Subcutaneous adipose tissue (tissue), 4 donors: ENCODE results near the gene PTPA. TPM values are rescaled to one million over a fixed set of nuclear protein-coding genes. Genes with fewer than 3 reads are reported as not detected.

ENCODE experiments used
- CTCF ChIP-seq: fragments of 450-650 bp; IDR thresholded peaks from one replicate; pipeline ENCODE4 v1.5.1; 2016; ENCODE audit warnings: low read depth, mild to moderate bottlenecking, control low read depth, antibody characterized with exemption, moderate library complexity
- total RNA-seq, 4 donors: library from RNA; depleted of rRNA; stranded (reverse); fragments of >200 nt; gene quantifications; one replicate each; pipeline ENCODE4 v1.1.0, GENCODE V29; 2016

The PTPA gene
- total RNA-seq, 4 donors from 2014 or later, result 23.8 to 51.1 (median 34.4) TPM

DNA sequence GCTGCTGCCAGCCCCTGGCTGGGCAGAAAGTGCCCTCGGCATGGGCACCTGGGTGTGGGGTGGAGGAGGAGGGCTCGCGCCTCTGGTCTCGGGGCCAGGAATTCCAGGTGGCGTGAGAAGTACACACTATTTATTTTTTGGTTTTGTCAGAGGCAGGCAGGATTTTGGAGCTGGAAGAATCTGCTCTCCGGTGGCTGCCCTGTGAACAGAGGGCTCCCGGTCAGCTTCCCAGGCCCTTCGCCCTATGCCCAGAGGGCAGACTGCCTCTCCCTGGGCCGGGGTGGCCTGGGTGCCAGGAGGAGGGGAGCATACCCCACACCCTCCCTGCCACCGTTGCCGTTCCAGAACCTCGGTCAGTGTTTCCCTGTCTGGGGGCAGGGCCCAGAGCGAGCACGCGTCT lies 22.0 kb upstream of the PTPA start:
- no peak for TF ChIP-seq CTCF

- TF ChIP-seq CTCF, result no peak
These were observed 17.4 kb upstream of the PTPA start for GRCh38 chr9:129093602-129094386.

DNA sequence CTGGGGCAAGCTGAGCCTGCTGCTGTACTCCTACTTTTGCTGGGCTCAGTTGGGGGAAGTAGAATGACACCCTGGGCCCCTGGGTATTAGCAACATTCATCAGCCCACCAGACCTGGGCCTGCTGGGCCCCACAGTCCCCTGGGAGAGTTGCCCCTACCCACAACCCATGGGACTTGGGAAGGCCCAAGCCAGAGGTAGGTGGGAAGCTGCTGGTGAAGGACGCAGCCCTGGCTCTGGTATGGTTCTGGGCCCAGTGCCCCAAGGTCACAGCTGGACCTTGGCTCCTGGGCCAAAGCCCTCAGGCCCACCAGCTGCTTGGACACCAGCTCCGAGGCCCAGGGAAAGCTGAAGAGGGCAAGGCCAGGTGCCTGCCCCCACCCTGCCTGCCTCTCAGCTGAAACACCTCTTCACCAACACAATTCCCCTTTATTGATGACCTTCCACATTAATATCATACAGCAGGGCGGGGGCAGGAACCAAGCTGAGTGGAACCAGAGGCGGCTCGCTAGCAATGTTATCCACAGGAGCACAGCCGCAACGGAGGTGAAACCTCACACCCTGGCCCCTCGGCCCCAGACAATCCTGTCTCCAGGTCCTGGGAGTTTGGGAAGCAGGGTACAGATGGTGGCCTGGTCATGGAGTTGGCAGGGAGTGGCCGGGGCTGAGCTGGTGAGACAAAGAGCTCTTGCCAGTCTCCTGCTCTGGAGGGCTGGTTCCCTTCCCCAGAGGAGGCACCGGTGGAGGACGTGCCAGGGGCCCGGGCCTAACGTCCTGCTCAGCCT lies 16.6 kb upstream of the PTPA start:
- TF ChIP-seq CTCF, result no peak

- TF ChIP-seq CTCF, result no peak
These were observed 16.0 kb upstream of the PTPA start for GRCh38 chr9:129095170-129095667.

- TF ChIP-seq CTCF, result no peak
These were observed 15.3 kb upstream of the PTPA start for GRCh38 chr9:129095908-129096307.

- no peak for TF ChIP-seq CTCF
These were observed 13.4 kb upstream of the PTPA start for GRCh38 chr9:129097671-129098306.

- TF ChIP-seq CTCF, result no peak
These were observed 12.9 kb upstream of the PTPA start for GRCh38 chr9:129098328-129098727.
